Measurements from ENCODE around the gene KAT8. TPM values are rescaled to one million over a fixed set of nuclear protein-coding genes. Genes with fewer than 3 reads are reported as not detected.
"Not testable (repeated sequence)": the region's sequence is repeated elsewhere in the genome, so short reads cannot be mapped to it uniquely, and the experiment has no call there.

KAT8 gene
- total RNA-seq, 6 experiments from 2014 or later: 20.4 to 29.9 (median 25.2) TPM

DNA sequence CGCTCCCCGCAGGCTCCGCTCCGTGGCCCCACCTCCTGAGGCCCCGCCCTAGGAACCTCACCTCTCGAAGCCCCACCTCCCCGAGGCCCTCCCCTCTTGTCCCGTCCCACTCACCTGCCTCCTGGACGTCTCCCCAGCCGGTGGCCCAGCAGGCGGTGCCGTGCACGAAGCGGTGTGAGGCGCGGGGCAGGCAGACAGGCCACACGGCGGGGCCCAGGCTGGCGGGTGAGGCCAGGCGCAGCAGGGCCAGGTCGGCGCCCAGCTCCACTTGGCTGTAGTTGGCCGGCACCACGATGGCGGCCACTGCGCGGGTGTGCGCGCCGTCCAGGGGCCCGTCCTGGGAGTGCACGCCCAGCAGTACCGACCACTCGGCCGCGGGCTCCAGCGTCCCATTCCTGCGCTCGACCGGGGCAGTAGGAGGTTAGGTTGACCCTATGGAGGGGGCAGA, 30.8 kb downstream of the KAT8 start:
- no peak for TF ChIP-seq POLR2A (IDR thresholded peaks at IDR 0.05)
- TF ChIP-seq, protein P1, sequence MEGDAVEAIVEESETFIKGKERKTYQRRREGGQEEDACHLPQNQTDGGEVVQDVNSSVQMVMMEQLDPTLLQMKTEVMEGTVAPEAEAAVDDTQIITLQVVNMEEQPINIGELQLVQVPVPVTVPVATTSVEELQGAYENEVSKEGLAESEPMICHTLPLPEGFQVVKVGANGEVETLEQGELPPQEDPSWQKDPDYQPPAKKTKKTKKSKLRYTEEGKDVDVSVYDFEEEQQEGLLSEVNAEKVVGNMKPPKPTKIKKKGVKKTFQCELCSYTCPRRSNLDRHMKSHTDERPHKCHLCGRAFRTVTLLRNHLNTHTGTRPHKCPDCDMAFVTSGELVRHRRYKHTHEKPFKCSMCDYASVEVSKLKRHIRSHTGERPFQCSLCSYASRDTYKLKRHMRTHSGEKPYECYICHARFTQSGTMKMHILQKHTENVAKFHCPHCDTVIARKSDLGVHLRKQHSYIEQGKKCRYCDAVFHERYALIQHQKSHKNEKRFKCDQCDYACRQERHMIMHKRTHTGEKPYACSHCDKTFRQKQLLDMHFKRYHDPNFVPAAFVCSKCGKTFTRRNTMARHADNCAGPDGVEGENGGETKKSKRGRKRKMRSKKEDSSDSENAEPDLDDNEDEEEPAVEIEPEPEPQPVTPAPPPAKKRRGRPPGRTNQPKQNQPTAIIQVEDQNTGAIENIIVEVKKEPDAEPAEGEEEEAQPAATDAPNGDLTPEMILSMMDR (IDR thresholded peaks at IDR 0.05): no peak
- no peaks in the 10 kb centered on the region for H3K4me1 ChIP-seq
- 12% methylated on average over 11 of the region's 40 CpGs for WGBS (ENCODE audit: insufficient coverage, low coverage, low lambda C conversion rate, missing lambda C conversion rate)
- intact Hi-C loops (cut with DNase I): no loop called here
- no peak for DNase-seq
- H3K4me3 ChIP-seq: no peak overlapping the region
- no peaks in the 10 kb centered on the region for H3K27me3 ChIP-seq
- H3K9me3 ChIP-seq: no peaks in the 10 kb centered on the region
- peak; percentile 56 to 76 (median 67) for ATAC-seq
- H3K36me3 ChIP-seq: no peaks in the 10 kb centered on the region
- no peak overlapping the region for H3K27ac ChIP-seq

DNA sequence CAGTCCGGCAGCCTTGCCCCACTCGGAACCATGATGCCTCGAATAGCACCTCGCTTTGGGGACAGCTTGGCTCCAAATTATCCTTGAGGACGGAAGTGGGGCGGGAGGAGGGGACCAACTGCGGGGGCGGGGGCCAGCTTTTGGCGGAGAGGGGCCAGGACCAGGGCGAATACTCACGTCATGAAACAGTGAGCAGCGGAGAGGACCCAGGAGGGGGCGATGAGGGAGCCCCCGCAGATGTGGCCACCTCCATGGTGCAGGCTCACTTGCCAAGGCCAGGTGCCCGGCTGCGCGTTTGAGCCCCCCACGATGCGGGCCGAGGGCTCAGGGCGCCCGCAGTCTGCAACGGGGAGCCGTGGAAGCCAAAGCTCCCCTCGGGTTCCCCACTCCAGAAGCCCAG, 31.4 kb downstream of the KAT8 start:
- ATAC-seq: no peak
- intact Hi-C loops (cut with DNase I): no loop called here
- Histone ChIP-seq H3K9me3 (no peaks in the 10 kb centered on the region), H3K27ac (no peak overlapping the region), H3K27me3 (no peaks in the 10 kb centered on the region), H3K4me3 (no peak overlapping the region), H3K4me1 (no peaks in the 10 kb centered on the region), H3K36me3 (no peaks in the 10 kb centered on the region)
- TF ChIP-seq, protein P1 (IDR thresholded peaks at IDR 0.05): no peak
- no peak for TF ChIP-seq POLR2A (IDR thresholded peaks at IDR 0.05)
- WGBS (ENCODE audit: insufficient coverage, low coverage, low lambda C conversion rate, missing lambda C conversion rate): 62% methylated on average over 7 of the region's 25 CpGs
- DNase-seq: no peak

DNA sequence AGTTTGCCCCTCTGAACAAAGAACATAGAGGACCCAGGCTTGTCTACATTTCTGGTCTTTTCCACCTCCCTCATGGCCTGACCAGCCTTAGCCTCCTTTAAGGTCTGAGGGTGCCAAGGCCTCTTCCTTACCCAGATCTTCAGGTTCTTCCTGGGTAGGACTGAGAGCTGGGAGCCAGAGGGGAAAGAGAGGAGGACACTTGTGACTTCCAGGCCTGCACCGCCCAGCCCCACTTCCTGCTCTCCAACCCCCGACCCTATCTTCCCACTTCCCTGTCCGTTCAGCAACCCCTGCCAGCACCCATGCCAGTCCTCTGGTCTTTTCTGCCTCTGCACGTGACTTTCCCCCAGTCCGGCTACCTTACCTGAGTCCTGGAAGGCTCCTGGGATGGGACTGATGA, 31.9 kb downstream of the KAT8 start:
- WGBS (ENCODE audit: insufficient coverage, low coverage, low lambda C conversion rate, missing lambda C conversion rate): 49% methylated on average over 5 of the region's 5 CpGs
- intact Hi-C loops (cut with DNase I): no loop called here
- H3K36me3 ChIP-seq: no peaks in the 10 kb centered on the region
- H3K9me3 ChIP-seq: no peaks in the 10 kb centered on the region
- H3K4me3 ChIP-seq: no peak overlapping the region
- no peaks in the 10 kb centered on the region for H3K4me1 ChIP-seq
- DNase-seq (no peak), ATAC-seq (peak in 1 of 4 donors; percentile 11)
- no peak for TF ChIP-seq POLR2A (IDR thresholded peaks at IDR 0.05)
- TF ChIP-seq, protein P1 (IDR thresholded peaks at IDR 0.05): no peak
- no peak overlapping the region for H3K27ac ChIP-seq
- H3K27me3 ChIP-seq: no peaks in the 10 kb centered on the region

DNA sequence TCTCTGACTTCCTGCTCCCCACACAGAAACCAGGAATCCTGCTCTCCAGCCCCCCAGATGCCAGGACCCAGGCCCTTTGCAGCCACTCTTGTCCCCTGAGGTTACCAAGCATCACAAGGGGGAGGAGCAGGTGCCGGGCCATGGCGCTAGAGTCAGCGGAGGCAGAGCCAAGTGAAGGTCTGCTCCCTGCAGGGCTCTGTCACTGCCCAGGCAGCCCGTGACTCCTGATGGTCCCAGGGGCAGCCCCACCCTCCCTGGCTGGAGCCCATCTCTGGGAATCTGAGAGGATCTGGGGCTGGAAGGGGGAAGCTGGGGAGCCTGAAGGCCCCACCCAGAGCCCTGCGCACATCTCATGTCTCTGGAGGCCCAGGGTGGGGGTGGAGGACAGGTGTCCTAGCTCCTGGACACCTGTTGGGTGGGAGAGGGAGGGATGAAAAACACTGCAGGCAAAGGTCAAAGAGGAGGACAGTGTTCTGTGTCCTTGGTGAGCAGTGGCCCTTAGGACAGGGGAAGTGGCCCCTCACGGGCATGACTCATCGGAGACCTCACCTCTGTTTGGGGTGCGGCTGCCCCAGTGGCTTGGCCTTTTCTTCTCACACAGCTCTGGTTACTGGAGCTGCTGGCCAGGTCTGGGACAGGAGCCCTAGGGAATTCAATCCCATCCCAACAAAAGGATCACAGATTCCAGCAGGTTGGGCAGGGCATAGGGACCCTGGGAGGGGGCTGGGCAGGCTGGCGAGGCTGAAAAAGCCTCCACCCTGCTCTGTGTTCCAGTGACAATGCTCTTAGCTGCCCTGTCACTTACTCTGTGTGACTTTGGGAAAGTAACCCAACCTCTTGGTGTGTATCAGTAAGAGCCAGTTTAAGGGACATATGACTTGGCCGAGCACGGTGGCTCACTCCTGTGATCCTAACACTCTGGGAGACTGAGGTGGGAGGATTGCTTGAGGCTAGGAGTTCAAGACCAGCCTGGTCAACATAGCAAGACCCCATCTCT, 32.7 kb downstream of the KAT8 start, which contains the start of gene PRSS36:
Gene PRSS36, minus strand, starts transcription at position 173 of the 997 bp plus-strand sequence. Its CDS starts 31 bp downstream, at position 142.
- H3K4me3 ChIP-seq: no peak within 1 kb of the TSS
- intact Hi-C loops (cut with DNase I): no loop called here
- peak in 2 of 4 donors; percentile 8 to 10 for ATAC-seq

DNA sequence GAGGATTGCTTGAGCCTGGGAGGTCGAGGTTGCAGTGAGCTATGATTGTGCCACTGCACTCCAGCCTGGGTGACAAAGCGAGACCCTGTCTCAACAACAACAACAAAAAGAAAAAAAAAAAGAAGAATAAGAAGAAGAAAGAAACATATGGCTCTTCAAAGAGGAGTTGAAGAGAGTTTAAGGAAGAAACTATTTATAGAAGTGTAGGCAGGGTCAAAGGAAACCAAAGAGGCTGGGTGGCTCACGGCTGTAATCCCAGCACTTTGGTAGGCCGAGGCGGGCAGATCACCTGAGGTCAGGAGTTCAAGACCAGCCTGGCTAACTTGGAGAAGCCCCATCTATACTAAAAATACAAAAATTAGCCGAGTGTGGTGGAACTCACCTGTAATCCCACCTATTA, 33.5 kb downstream of the KAT8 start:
- H3K9me3 ChIP-seq; DNase-seq; intact Hi-C loops (cut with DNase I); H3K27me3 ChIP-seq; H3K4me1 ChIP-seq; ATAC-seq; H3K36me3 ChIP-seq; H3K4me3 ChIP-seq; H3K27ac ChIP-seq: not testable (repeated sequence)
- 58% methylated on average over 5 of the region's 6 CpGs for WGBS (ENCODE audit: insufficient coverage, low coverage, low lambda C conversion rate, missing lambda C conversion rate)

More for the DNA sequence above, 32.7 kb downstream of the KAT8 start, which contains the start of gene PRSS36:
- TF ChIP-seq POLR2A (IDR thresholded peaks at IDR 0.05): no peak
- TF ChIP-seq, protein P1 (IDR thresholded peaks at IDR 0.05): no peak
- no peaks in the 10 kb centered on the region for H3K4me1 ChIP-seq
- H3K27me3 ChIP-seq: no peaks in the 10 kb centered on the region
- no peaks in the 10 kb centered on the region for H3K36me3 ChIP-seq
- H3K9me3 ChIP-seq: no peaks in the 10 kb centered on the region
- no peak for DNase-seq
- H3K27ac ChIP-seq: no peak within 1 kb of the TSS
- WGBS (ENCODE audit: insufficient coverage, low coverage, low lambda C conversion rate, missing lambda C conversion rate): 83% methylated on average over 1 of the region's 11 CpGs
